SU-DHL-6 (cell line): ENCODE results near the gene GLIPR1.
"Not testable (repeated sequence)": the region's sequence is repeated elsewhere in the genome, so short reads cannot be mapped to it uniquely, and the experiment has no call there.

ENCODE experiments used
- H2AFZ ChIP-seq: fragments of 200-600 bp; sonication (generic); 2 replicates; pipeline ENCODE4 v1.6.1; 2014; ENCODE audit warnings: low read depth, mild to moderate bottlenecking, moderate library complexity, mixed read lengths, antibody characterized with exemption, low read length; ENCODE audit not compliant: severe bottlenecking
- H3F3A ChIP-seq: fragments of 200-600 bp; shearing (Covaris generic); 2 replicates; pipeline ENCODE4 v1.6.0; 2016; ENCODE audit warnings: antibody characterized with exemption, mild to moderate bottlenecking; ENCODE audit not compliant: insufficient read depth
- H3K27ac ChIP-seq: fragments of 200-600 bp; sonication (generic); 2 replicates; pipeline ENCODE4 v1.5.1; 2016; ENCODE audit warnings: low read depth, mild to moderate bottlenecking, low read length, moderate library complexity, mixed read lengths
- H3K27me3 ChIP-seq: fragments of 200-600 bp; sonication (generic), shearing (Covaris generic); 2 replicates; pipeline ENCODE4 v1.6.0; 2014; ENCODE audit warnings: mild to moderate bottlenecking, low read length
- H3K36me3 ChIP-seq: fragments of 200-600 bp; sonication (generic); 2 replicates; pipeline ENCODE4 v1.6.1; 2014; ENCODE audit warnings: mild to moderate bottlenecking, low read length, mixed read lengths
- H3K4me2 ChIP-seq: fragments of 300-600, 200-600 bp; shearing (Covaris generic), sonication (generic); 2 replicates; pipeline ENCODE4 v1.6.0; 2014; ENCODE audit warnings: low read length, low read depth, mild to moderate bottlenecking; ENCODE audit not compliant: poor library complexity, severe bottlenecking
- H3K4me3 ChIP-seq: fragments of 200-600 bp; sonication (generic); 2 replicates; pipeline ENCODE4 v1.5.1; 2014; ENCODE audit warnings: antibody characterized with exemption, low read length, mild to moderate bottlenecking, mixed read lengths; ENCODE audit not compliant: insufficient read depth, poor library complexity, severe bottlenecking
- H3K79me2 ChIP-seq: fragments of 200-600 bp; sonication (generic); 2 replicates; pipeline ENCODE4 v1.6.1; 2014; ENCODE audit warnings: mild to moderate bottlenecking, low read length, moderate library complexity; ENCODE audit not compliant: insufficient read depth
- H3K9ac ChIP-seq: fragments of 200-600 bp; sonication (generic); 2 replicates; pipeline ENCODE4 v1.7.0; 2014; ENCODE audit warnings: mild to moderate bottlenecking, low read length
- H3K9me2 ChIP-seq: fragments of 200-600 bp; sonication (generic); replicated peaks from 2 replicates; pipeline ENCODE4 v1.6.1; 2014; ENCODE audit warnings: low read length; ENCODE audit not compliant: insufficient read depth
- H3K9me3 ChIP-seq: fragments of 200-600 bp; sonication (generic); 2 replicates; pipeline ENCODE4 v1.6.1; 2014; ENCODE audit warnings: low read length, mixed read lengths; ENCODE audit not compliant: insufficient read depth
- H4K20me1 ChIP-seq: fragments of 200-600 bp; sonication (generic); 2 replicates; pipeline ENCODE4 v1.6.1; 2014; ENCODE audit warnings: low read depth, mild to moderate bottlenecking, antibody characterized with exemption, low read length, moderate library complexity, mixed read lengths
- EZH2phosphoT487 ChIP-seq: fragments of 200-600 bp; sonication (generic), shearing (Covaris generic); conservative IDR thresholded peaks from 2 replicates; pipeline ENCODE4 v1.6.1; 2018; ENCODE audit warnings: mild to moderate bottlenecking, antibody characterized with exemption, low read length, moderate library complexity, mixed read lengths
- TF ChIP-seq, protein P1 (sequence below): fragments of 200-600 bp; sonication (generic); IDR thresholded peaks from one replicate; pipeline ENCODE4 v1.5.1; 2017; ENCODE audit warnings: antibody characterized with exemption, mild to moderate bottlenecking, low read length, moderate library complexity; ENCODE audit not compliant: insufficient read depth, poor library complexity, severe bottlenecking

Gene GLIPR1

DNA sequence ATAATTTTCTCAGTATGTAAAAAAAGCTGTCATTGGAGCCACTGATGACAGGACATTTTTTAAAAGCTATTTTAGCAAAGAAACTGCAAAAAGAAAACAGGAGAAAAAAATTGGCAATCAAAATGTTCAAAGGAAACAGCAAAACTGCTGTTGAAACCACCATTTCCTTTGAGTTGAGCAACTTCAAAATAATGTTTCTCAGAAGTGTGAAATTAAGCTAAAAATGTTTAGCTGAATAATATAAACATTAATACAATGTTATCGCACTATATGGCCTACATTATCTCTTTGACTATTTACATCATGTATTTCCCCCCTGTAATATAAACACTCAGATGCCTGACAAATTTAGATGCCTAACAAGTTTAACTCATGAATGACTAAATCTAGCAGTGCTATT lies 23.4 kb upstream of the GLIPR1 start:
- H3K9ac ChIP-seq, result no peak overlapping the region
- H3K27me3 ChIP-seq, result no peaks in the 10 kb centered on the region
- H3K4me3 ChIP-seq, result no peak overlapping the region
- TF ChIP-seq, protein P1, sequence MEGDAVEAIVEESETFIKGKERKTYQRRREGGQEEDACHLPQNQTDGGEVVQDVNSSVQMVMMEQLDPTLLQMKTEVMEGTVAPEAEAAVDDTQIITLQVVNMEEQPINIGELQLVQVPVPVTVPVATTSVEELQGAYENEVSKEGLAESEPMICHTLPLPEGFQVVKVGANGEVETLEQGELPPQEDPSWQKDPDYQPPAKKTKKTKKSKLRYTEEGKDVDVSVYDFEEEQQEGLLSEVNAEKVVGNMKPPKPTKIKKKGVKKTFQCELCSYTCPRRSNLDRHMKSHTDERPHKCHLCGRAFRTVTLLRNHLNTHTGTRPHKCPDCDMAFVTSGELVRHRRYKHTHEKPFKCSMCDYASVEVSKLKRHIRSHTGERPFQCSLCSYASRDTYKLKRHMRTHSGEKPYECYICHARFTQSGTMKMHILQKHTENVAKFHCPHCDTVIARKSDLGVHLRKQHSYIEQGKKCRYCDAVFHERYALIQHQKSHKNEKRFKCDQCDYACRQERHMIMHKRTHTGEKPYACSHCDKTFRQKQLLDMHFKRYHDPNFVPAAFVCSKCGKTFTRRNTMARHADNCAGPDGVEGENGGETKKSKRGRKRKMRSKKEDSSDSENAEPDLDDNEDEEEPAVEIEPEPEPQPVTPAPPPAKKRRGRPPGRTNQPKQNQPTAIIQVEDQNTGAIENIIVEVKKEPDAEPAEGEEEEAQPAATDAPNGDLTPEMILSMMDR, result no peak
- TF ChIP-seq EZH2phosphoT487, result no peak
- no peaks in the 10 kb centered on the region for H3K36me3 ChIP-seq
- H3F3A ChIP-seq, result no peaks in the 10 kb centered on the region
- no peaks in the 10 kb centered on the region for H3K79me2 ChIP-seq
- H3K9me2 ChIP-seq, result no peaks in the 10 kb centered on the region
- no peak overlapping the region for H2AFZ ChIP-seq
- no peaks in the 10 kb centered on the region for H4K20me1 ChIP-seq
- no peak overlapping the region for H3K4me2 ChIP-seq
- no peak overlapping the region for H3K27ac ChIP-seq
- no peaks in the 10 kb centered on the region for H3K9me3 ChIP-seq

DNA sequence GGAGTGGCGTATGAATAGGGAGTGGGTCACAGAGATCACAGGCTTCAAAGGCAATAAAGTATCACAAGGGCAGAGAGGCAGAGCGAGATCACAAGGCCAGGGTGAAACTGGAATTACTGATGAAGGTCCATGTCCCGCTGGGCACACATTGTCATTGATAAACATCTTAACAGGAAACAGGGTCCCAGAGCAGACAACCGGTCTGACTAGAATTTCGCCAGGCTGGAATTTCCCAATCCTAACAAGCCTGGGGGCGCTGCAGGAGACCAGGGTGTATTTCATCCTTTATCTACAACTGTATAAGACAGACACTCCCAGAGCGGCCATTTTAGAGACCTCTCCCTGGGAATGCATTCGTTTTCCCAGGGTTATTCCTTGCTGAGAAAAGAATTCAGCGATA lies 22.7 kb upstream of the GLIPR1 start:
- not testable (repeated sequence) for H2AFZ ChIP-seq, H4K20me1 ChIP-seq, H3K4me3 ChIP-seq, H3K9me2 ChIP-seq, H3K9ac ChIP-seq, H3F3A ChIP-seq, H3K27ac ChIP-seq, H3K36me3 ChIP-seq, H3K79me2 ChIP-seq, H3K4me2 ChIP-seq, H3K9me3 ChIP-seq, H3K27me3 ChIP-seq

DNA sequence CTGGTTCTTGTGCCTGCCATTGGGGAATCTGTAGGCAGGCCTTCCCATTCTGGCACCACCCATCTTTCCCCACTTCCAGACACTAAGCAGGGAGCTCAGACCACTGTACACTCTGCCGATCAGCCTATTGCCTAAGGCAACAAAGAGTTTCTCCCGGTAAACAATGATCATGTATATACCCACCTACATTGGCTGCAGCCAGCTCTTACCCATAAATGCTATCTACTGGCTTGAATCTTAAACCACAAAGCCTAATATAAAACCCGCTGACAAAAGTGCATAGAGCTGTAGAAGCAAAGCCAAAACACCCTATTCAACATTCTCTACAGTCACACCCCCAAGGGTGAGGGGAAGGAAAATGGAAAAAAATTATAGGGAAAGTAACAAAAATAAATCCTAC lies 20.8 kb upstream of the GLIPR1 start:
- H2AFZ ChIP-seq, result no peak overlapping the region
- H3K27me3 ChIP-seq, result no peaks in the 10 kb centered on the region
- H3K27ac ChIP-seq, result no peak overlapping the region

DNA sequence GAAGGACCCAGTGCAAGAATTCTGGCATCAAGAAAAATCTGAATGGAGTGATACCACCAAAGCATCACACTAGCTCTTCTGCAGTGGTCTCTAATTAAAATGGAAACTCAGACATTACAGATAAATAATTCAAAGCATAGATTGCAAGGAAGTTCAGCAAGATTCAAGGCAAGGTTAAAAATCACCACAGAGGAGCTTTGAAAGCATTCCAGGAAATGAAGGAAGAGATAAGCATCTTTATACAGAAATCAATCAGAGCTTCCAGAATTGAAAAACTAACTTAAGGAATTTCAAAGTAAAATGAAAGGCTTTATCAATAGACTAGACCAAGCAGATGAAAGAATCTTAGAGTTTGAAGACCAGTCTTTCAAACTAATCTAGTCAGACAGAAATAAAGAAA lies 20.4 kb upstream of the GLIPR1 start:
- no peaks in the 10 kb centered on the region for H3K27me3 ChIP-seq
- no peaks in the 10 kb centered on the region for H3K36me3 ChIP-seq
- H3F3A ChIP-seq, result no peaks in the 10 kb centered on the region
- H3K79me2 ChIP-seq, result no peaks in the 10 kb centered on the region
- H3K4me2 ChIP-seq, result no peak overlapping the region
- no peak overlapping the region for H3K9ac ChIP-seq
- H3K9me2 ChIP-seq, result no peaks in the 10 kb centered on the region
- H3K27ac ChIP-seq, result no peak overlapping the region
- no peak overlapping the region for H3K4me3 ChIP-seq
- no peaks in the 10 kb centered on the region for H3K9me3 ChIP-seq
- TF ChIP-seq EZH2phosphoT487, result no peak
- TF ChIP-seq, protein P1, result no peak
- H2AFZ ChIP-seq, result no peak overlapping the region
- H4K20me1 ChIP-seq, result no peaks in the 10 kb centered on the region

More for the DNA sequence above, 20.8 kb upstream of the GLIPR1 start:
- Histone ChIP-seq H3K9me2 (no peaks in the 10 kb centered on the region), H3F3A (no peaks in the 10 kb centered on the region), H3K9me3 (no peaks in the 10 kb centered on the region), H3K36me3 (no peaks in the 10 kb centered on the region), H3K9ac (no peak overlapping the region), H3K79me2 (no peaks in the 10 kb centered on the region), H3K4me3 (no peak overlapping the region), H4K20me1 (no peaks in the 10 kb centered on the region), H3K4me2 (no peak overlapping the region)
- TF ChIP-seq, protein P1, result no peak
- no peak for TF ChIP-seq EZH2phosphoT487
